ENCODE measurements around the gene MESP2.

Gene MESP2

GRCh38 chr15:89818287-89818686 lies 42.2 kb downstream of the MESP2 start:
- no peak for DNase-seq (ENCODE audit: low read depth)

GRCh38 chr15:89820666-89821611 lies 44.8 kb downstream of the MESP2 start:
- DNase-seq (ENCODE audit: low read depth) = no peak

- no peak for DNase-seq (ENCODE audit: low read depth)
Observed at GRCh38 chr15:89822026-89822425, 45.9 kb downstream of the MESP2 start.

DNA sequence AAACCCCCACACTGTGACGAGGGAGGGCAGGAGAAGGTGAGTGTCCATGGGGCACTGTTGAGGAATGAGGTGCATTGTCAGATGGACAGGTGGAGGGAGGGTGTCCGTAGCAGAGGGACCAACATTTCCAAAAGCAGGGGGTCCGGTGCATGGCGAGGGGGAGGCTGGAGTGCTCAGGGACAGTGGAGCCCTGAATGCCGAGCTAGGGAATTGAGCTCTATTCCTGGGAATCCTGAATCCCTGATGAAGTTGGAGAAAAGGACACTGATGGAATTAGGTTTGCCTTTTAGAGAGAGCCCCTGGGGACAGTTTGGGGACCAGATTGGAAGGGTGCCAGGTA lies 46.4 kb downstream of the MESP2 start:
- no peak for DNase-seq (ENCODE audit: low read depth)

DNA sequence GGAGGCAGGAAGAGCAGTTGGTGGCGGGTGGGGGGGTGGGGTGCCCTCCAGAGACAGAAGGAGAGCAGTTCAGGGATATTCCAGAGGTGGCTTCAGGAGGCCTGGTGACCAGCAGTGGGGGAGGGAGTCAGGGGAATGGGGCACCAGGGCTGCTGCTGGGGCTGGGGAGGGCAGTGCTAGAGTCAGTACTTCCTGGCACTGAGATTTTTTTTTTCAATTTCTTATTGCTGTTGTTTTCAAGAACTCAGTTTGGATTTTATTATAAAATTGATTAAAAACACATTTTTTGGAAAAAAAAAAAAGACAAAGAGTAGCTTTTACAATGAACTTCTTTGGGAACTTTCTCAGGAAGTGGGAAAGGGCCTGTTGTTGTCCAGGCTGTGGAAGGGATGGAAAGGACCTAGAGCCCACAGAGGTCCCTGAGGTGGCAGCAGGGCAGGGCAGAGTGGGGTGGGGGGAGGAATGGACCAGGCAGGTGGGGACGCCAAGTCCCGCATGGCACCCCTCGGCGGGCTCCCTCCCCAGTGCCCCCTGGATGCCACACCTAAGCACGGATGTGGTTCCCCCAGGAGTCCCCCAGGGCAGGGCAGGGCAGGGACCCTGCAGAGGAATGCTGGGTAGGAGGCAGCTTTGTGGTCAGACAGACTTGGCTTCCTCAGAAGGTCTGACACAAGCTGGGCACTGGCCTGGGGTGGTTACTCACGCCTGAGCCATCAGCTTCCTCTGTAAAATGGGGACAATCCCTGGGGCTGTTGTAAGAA lies 47.0 kb downstream of the MESP2 start:
- no peak for DNase-seq (ENCODE audit: low read depth)

DNA sequence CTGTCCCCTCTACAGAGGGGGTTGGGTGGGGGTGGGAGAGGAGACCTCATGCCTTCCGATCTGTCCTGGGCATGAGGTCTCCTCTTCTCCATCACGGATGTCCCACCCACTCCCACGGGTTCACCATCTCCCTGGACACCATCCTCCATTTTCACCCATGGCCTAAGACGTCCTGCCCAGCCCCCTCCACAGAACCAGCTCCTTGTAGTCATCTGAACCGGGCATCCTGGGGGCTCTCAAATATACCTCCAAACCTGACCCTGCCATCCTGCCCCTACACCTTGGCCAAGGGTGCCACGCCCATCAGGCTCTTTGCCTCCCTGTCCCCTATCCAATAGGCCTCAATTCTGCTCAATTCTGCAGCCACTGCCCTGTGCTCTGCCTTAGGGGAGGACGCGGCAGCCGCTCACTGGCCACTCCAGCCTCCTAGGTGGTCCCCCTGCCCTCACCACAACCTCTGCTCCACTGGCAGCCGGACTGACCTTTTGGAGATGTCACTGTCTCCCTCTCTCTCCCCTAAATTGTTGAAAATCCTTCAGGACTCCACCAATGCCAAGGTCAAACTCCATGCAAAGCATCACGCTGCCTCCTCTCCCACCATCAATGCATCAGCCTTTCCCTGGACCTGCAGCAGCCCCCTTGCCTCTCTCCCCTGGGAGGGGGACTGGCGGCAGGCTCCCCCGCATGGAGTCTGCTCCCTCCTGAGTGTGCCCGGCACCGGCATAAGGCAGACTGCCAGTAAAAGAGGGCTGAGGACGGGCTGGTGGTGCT lies 47.9 kb downstream of the MESP2 start:
- no peak for DNase-seq (ENCODE audit: low read depth)

DNA sequence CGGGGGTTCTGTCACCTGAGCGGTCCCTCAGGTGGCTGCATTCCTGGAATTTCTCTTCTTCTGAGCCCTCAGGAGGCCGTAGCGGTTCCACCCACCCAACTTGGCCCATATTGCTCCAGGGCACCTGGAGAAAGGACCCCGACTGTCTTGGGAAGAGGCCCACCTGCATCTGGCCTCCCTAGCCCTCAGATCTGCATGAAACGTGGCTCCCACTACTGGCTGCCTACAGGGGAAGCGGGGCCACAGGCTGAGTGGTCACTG lies 48.4 kb downstream of the MESP2 start:
- DNase-seq (ENCODE audit: low read depth) = no peak

DNA sequence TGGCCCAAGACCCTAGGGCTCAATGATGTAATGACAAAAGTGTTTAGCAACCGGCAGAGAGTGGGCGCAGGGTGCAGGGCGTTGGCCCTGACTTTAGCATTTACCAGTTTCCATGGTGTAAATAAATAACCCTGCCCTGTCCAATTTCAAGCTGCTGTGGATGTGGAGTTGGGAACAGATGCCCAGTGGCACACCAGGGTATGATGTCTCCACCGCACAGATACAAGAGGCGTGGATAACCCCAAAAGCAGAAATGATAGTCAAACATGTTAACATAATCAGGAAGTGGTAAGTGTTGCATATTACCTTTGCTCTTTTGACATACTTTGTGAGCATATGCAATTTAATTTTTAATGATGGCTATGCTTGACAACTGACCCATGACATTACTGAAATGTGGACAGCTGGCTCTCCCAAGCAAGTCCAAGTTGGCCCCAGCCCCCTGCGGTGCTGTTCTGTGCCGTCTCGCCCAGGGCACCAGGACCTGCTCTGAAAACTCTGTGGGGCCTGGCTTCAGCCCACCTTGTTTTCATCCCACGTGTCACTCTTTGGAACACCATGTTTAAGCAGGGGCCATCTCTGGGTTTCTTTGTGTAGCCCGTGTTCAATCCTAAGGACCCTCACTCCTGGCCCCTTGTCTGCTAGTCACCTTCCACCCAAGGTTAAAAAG lies 49.3 kb downstream of the MESP2 start:
- no peak for DNase-seq (ENCODE audit: low read depth)

- DNase-seq (ENCODE audit: low read depth) = no peak
Observed at GRCh38 chr15:89826671-89827655, 50.8 kb downstream of the MESP2 start.

GRCh38 chr15:89827829-89828228 lies 51.7 kb downstream of the MESP2 start:
- DNase-seq (ENCODE audit: low read depth) = no peak
